Sigmoid colon (tissue), 4 donors: ENCODE results near the gene ECT2L.

ENCODE experiments used
- EP300 ChIP-seq, 4 donors: sonication (generic); formaldehyde crosslinking; IDR thresholded peaks; one replicate each; pipeline ENCODE4 v1.6.1; 2017; ENCODE audit warnings: antibody characterized with exemption in 4 of 4
- POLR2A ChIP-seq, 2 donors: fragments of 450-650 bp; IDR thresholded peaks; one replicate each; pipeline ENCODE4 v1.6.1; 2016; ENCODE audit warnings: antibody characterized with exemption in 2 of 2, mild to moderate bottlenecking in 2 of 2, moderate library complexity in 2 of 2
- TF ChIP-seq, protein P1 (sequence below), 4 experiments: fragments of 450-650 bp in 3 of 4; fragments of 200-600 bp in 1 of 4; IDR thresholded peaks; one replicate each; pipeline ENCODE4 v1.5.1; 2016 to 2019; ENCODE audit warnings: antibody characterized with exemption in 4 of 4, mild to moderate bottlenecking in 3 of 4, moderate library complexity in 2 of 4

DNA sequence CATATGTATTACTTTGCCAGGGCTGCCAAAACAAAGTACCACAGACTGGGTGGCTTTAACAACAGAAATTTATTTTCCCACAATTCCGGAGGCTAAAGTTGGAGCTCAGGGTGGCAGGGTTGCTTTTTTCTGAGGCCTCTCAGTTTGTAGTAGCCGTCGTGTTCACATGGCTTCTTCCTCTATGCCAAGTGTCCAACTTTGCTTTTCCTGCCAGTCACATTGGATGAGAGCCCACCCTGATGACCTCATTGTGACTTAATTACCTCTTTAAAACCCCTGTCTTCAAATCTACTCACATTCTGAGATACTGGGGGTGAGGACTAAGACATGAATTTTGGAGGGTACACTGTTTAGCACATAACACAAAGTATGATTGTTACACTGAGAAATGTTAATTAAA lies 9.9 kb upstream of the ECT2L start:
- TF ChIP-seq, protein P1, sequence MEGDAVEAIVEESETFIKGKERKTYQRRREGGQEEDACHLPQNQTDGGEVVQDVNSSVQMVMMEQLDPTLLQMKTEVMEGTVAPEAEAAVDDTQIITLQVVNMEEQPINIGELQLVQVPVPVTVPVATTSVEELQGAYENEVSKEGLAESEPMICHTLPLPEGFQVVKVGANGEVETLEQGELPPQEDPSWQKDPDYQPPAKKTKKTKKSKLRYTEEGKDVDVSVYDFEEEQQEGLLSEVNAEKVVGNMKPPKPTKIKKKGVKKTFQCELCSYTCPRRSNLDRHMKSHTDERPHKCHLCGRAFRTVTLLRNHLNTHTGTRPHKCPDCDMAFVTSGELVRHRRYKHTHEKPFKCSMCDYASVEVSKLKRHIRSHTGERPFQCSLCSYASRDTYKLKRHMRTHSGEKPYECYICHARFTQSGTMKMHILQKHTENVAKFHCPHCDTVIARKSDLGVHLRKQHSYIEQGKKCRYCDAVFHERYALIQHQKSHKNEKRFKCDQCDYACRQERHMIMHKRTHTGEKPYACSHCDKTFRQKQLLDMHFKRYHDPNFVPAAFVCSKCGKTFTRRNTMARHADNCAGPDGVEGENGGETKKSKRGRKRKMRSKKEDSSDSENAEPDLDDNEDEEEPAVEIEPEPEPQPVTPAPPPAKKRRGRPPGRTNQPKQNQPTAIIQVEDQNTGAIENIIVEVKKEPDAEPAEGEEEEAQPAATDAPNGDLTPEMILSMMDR (IDR thresholded peaks at IDR 0.05), result no peak
- no peak for TF ChIP-seq POLR2A (IDR thresholded peaks at IDR 0.05)
- TF ChIP-seq EP300 (IDR thresholded peaks at IDR 0.05), result no peak
